OCI-LY1 (cell line): ENCODE data around the gene MAGI2.

Experiments used
- EZH2 ChIP-seq: fragments of 200-600 bp; sonication (generic), shearing (Covaris generic); IDR thresholded peaks from 2 replicates; pipeline ENCODE4 v1.8.0; 2017; ENCODE audit warnings: borderline replicate concordance, mixed run types, mild to moderate bottlenecking, antibody characterized with exemption, low read length, moderate library complexity, mixed read lengths
- TF ChIP-seq, protein P1 (sequence below): fragments of 200-600 bp; sonication (generic), shearing (Covaris generic); IDR thresholded peaks from 2 replicates; pipeline ENCODE4 v1.5.1; 2017; ENCODE audit warnings: mild to moderate bottlenecking, antibody characterized with exemption, low read length, moderate library complexity, mixed read lengths

GRCh38 chr7:78317371-78317770, 1136.1 kb downstream of the MAGI2 start:
- TF ChIP-seq, protein P1, sequence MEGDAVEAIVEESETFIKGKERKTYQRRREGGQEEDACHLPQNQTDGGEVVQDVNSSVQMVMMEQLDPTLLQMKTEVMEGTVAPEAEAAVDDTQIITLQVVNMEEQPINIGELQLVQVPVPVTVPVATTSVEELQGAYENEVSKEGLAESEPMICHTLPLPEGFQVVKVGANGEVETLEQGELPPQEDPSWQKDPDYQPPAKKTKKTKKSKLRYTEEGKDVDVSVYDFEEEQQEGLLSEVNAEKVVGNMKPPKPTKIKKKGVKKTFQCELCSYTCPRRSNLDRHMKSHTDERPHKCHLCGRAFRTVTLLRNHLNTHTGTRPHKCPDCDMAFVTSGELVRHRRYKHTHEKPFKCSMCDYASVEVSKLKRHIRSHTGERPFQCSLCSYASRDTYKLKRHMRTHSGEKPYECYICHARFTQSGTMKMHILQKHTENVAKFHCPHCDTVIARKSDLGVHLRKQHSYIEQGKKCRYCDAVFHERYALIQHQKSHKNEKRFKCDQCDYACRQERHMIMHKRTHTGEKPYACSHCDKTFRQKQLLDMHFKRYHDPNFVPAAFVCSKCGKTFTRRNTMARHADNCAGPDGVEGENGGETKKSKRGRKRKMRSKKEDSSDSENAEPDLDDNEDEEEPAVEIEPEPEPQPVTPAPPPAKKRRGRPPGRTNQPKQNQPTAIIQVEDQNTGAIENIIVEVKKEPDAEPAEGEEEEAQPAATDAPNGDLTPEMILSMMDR, result no peak
- TF ChIP-seq EZH2, result no peak
